GM18508 (cell line): ENCODE data around the gene TICRR.

ENCODE experiments used
- ATAC-seq: cut with Tn5 transposase; IDR thresholded peaks from one replicate; pipeline ENCODE4 v1.9.1; 2021; ENCODE audit warnings: moderate number of reproducible peaks; ENCODE audit not compliant: insufficient read depth, unreplicated experiment

Gene TICRR

DNA sequence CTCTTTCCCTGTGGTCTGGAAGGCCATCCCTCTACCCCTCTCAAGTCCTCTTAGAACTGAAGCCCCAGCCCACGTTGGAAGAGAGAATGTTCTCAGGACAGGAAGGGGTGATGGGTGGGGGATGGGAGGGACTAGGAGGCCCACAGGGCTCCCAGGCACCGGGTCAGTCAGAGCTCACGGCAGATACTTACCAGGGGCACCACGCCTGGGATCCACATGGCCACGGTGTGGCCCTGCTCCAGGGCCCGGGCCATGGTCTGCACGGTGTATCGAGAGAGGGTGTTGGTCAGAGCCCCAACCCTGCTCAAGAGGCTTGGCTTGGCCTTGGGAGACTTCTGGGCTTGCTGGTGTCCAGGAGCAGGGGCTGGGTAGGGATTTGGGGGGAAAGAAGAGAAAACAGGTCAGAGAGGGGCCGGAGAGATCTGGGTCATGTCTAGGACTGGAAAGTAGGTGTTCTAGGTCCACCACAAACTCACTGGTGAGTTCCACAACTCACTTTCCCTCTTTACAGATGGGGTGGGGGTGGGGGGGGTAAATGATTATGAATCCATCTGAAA, 94.1 kb downstream of the TICRR start:
- no peak for ATAC-seq

DNA sequence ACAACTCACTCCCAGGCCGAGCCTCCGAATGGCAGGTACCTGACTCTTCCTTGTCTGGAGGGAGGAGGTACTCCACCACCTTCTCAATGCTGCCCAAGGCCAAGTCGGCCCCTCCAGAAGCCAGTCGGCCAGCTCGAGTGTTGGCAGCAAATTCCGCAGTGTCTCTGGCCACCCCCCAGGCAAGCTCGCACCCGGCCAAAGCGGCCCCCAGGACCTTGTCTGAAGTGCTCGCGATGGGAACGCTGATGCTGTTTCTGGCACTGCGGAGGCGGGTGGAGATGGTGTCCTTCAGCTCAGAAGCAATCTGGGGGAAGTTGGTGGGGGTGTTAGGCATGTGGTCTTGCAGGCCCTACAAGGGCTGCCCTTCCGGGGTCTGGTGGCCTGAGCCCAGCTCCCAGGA, 94.7 kb downstream of the TICRR start:
- no peak for ATAC-seq

DNA sequence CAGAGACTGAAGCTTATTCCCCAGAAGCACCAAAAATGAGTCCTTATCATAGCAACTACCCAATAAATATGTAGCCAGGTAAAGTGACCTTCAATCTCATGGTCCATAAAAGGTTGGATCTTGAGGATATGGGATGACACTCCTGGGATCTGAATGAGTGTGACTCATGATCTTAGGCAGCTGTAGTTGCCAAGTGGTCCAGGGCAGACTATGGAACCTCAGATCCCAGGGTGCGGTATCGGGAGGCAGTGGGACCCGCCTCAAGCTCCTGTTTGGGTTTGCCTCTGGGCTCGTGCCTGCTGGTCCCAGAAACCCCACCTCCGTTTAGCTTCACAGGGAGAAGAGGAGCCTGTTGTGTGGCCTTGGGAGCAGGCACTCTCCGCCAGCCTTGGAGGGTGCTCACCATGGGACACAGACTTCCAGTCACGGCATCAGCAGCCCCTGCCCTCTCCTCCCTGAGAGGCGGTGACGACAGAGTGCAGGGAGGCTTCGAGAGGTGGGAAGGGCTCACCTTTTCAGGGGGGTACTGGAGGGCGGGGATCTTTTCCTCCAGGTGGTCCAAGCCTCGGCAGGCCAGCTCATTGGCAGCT, 95.8 kb downstream of the TICRR start:
- ATAC-seq = no peak

DNA sequence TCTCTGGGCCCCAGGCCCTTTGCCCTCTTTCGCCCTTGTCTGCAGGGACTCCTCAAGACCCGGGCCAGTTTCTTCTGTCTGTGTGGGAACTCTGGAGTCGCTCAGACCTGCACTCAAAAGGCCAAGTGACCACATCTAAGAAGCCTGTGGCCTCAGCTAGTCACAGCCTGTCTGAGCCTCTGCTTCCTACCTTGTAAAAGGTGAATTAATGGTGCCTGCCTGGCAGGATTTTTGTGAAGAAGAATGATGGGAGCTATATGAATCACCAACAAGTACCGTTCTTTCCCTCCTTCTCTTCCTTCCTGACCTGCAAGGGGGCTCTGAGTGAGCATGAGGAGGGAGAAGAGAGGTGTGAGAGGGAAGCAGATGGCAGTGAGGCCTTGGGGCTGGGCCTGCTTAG, 96.4 kb downstream of the TICRR start:
- no peak for ATAC-seq

DNA sequence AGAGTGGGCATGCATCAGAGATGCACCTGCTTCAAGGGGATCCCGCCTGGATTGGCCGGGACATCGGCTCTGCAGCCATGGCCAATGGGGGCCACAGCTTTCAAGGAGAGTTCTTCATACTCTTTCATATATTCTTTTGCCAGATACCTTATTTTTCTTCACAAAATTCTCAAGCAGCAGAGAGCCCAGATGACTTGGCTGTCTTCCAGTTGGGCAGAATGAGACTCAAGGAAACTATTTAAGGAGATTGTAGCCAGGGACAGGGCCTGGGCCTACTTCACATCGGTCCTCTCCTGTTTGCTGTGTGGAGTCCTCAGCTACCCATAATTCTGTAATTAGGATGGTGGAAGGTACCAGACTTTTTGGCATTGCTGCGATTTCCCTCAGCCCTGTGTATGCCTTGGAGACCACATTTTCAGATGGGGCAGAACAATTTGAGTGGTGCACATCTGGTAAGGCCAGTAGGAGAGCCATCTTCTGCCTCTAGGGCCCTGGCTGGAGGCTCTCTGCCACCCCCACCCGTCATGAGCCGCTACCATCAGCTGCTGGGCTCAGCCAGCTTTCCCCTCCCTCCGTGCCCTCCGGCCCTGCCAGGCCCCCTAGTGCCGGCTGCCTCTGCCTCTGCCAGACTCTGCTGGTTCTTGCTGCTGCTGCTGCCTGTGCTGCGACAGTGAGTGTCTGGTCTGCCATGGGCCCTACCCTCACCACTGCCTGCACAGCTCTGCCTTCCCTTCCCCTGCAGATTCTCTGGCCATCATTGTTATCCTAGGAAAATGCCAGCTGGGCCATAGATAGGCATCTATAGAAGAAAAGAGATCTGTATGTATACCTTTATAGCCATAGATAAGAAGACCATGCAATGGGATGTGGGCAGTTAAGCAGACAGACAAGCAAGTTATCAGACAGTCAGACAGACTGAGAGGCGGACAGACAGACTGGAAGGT, 97.2 kb downstream of the TICRR start:
- no peak for ATAC-seq

DNA sequence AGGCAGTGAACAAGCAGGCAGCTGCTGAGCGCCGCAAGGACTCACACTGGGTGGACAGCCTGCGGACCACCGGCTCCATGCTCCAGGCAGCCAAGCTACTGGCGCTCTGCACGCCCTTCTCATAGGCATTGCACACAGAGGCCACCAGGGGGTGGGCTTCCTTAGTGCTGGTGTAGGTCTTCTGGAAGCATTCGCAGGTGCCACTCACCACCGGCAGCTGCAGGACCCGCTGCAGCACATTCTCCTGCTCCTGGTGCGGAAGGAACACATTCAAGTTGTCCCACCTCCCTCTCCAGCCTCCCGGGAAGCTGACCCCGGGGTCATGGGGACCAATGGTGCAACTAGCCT, 97.9 kb downstream of the TICRR start:
- ATAC-seq = no peak

DNA sequence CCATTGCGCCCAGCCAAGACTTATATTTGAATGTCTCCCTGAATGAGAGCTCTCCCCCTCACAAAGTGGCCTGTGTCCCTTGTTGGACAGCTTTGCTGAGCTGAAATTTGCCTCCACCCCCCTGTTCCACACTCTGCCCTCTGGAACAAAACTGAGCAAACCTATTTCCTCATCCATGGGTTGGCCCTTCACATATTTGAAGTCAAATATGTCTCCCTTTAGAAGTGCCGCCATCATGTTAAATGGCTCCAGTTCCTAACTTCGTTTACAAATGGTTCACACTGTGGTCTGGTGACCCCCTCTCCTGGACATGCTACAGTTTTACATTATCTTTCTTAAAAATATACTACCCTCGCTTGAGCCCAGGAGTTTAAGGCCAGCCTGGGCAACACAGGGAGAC, 99.3 kb downstream of the TICRR start:
- ATAC-seq = no peak

DNA sequence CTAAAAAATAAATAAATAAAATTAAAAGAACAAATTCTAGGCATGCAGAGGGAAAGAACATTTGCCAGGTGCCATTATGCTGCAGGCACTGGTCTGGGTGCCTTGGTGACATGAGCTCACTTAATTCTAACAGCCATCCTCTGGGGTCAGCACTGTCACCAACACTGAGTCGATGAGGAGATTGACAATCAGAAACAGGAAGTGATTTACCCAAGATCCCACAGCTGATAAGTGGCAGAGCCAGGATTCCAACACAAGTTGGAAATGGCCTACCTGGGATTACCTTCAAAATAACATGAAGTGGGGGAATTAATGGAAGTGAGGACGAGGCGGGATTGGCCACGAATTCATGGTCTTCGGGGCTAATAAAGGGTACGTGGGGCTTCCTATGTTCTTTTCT, 100.3 kb downstream of the TICRR start:
- ATAC-seq = no peak

DNA sequence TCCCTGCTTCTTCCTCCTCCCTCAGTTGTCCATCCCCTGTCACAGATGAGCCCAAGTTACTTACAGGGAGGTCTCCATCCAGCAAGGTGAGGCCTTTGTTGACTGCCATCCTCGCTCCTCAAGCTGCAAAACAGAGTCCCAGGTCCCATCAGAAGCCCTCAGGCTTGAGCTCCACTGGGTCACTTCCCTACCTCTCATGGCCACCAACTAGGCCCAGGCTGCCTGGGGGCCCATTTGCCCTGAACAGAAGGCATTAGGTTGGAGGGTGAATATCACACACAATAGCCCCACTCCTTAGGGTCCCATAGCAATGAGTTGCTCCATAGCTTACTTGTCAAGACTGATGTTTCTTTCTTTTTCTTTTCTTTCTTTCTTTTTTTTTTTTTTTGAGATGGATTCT, 102.1 kb downstream of the TICRR start:
- ATAC-seq = no peak
